ENCODE data around the gene CCNT2.
"Not testable (repeated sequence)": the region's sequence is repeated elsewhere in the genome, so short reads cannot be mapped to it uniquely, and the experiment has no call there.

Gene CCNT2

GRCh38 chr2:134973241-134974138, 54.9 kb downstream of the CCNT2 start:
- no peak for DNase-seq (ENCODE audit: low read depth in 1 of 2, low spot score in 1 of 2)

- DNase-seq (ENCODE audit: low read depth in 1 of 2, low spot score in 1 of 2) = no peak
Observed at GRCh38 chr2:134975281-134976009, 56.8 kb downstream of the CCNT2 start.

GRCh38 chr2:134976074-134976702, 57.6 kb downstream of the CCNT2 start:
- DNase-seq (ENCODE audit: low read depth in 1 of 2, low spot score in 1 of 2) = no peak

- not testable (repeated sequence) for DNase-seq (ENCODE audit: low read depth in 1 of 2, low spot score in 1 of 2)
Observed at GRCh38 chr2:134977104-134977503, 58.5 kb downstream of the CCNT2 start.

GRCh38 chr2:134979221-134979620, 60.6 kb downstream of the CCNT2 start:
- DNase-seq (ENCODE audit: low read depth in 1 of 2, low spot score in 1 of 2) = no peak

- no peak for DNase-seq (ENCODE audit: low read depth in 1 of 2, low spot score in 1 of 2)
Observed at GRCh38 chr2:134980639-134981038, 62.0 kb downstream of the CCNT2 start.

GRCh38 chr2:134982603-134983002, 64.0 kb downstream of the CCNT2 start:
- DNase-seq (ENCODE audit: low read depth in 1 of 2, low spot score in 1 of 2) = no peak

- no peak for DNase-seq (ENCODE audit: low read depth in 1 of 2, low spot score in 1 of 2)
Observed at GRCh38 chr2:134985061-134985460, 66.4 kb downstream of the CCNT2 start.

GRCh38 chr2:134988994-134989605, 70.5 kb downstream of the CCNT2 start:
- DNase-seq (ENCODE audit: low read depth in 1 of 2, low spot score in 1 of 2) = no peak

GRCh38 chr2:134999521-134999920, 80.9 kb downstream of the CCNT2 start:
- DNase-seq (ENCODE audit: low read depth in 1 of 2, low spot score in 1 of 2) = no peak

- no peak for DNase-seq (ENCODE audit: low read depth in 1 of 2, low spot score in 1 of 2)
Observed at GRCh38 chr2:135002836-135003235, 84.2 kb downstream of the CCNT2 start.

GRCh38 chr2:135004005-135004746, 85.6 kb downstream of the CCNT2 start:
- DNase-seq (ENCODE audit: low read depth in 1 of 2, low spot score in 1 of 2) = peak; percentile 44 to 65

- no peak for DNase-seq (ENCODE audit: low read depth in 1 of 2, low spot score in 1 of 2)
Observed at GRCh38 chr2:135005753-135006152, 87.1 kb downstream of the CCNT2 start.
